Activated CD4-positive, CD25-positive, alpha-beta regulatory T cell treated with anti-CD3 and anti-CD28 coated beads, Interleukin-2, amount 50 U/mL, for 24 hours (primary cell): Measurements from ENCODE around the gene FLVCR2.
"Not testable (repeated sequence)": the region's sequence is repeated elsewhere in the genome, so short reads cannot be mapped to it uniquely, and the experiment has no call there.

Source experiments
- ATAC-seq, 2 donors: fragments of 150-1000 bp; cut with Tn5 transposase; one replicate each; pipeline ENCODE4 v1.10.0; 2021; ENCODE audit warnings: mild to moderate bottlenecking in 1 of 2, moderate library complexity in 1 of 2

FLVCR2 gene

DNA sequence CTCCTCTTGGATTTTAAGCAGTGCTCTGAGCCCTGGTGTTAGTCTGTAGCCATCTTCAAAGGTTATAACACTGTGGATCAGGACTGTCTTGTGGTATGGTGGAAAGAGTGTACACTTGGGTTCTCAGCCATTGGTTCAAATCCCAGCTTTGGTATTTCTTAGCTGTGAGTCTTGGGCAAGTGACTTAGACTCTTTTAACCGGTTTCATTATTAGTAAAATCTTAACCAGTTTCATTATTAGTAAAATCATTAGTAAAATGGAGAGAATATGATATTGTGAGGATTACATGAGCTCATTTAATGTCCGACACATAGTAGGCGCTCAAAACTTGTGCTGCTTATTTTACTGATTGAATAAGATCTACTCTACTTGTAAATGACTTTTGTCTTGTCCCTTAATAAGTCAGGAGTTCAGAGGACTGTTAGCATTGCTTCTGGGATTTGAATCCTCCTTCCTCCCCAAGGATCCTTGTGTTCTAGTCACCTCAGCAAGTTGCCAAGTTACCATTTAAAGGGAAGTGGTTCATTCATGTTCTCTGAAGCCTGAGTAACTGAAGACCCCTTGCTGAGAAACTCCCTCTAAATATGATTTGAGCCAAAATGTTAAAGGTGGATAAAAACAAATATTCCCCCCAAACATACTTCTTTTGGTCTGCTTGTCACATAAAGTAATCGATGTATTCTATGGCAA lies 95.1 kb downstream of the FLVCR2 start:
- ATAC-seq = peak; percentile 89 to 96

DNA sequence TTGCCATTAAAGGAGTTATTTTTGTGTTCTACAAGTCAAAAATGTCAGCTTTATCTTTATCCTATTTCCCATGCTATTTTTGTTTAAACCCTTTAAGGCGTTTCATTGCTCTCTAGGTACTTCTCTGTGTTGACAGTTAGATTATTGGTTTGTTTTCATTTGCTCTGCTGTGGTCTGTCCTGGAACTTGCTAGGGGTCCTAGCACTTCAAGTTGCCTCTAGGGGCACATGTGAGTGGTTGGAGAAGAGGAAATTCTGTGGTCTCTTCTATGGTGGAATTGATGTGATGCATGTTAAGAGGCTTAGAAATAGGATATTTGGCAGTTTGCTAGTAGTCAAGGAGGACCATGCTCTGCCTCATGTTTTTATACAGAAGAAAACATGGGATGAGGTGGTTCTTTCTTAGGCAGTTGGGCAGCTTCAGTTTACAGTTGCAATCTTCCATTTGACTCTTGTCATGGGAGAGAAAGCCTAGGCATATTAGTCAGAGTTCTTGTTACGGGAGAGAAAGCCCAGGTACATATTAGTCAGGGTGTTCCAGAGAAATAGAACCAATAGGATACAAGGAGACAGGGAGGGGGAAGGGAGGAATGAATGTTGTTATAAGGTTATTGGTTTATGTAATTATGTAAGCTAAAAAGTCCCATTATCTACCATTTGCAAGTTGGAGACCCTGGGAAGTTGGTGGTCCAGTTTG lies 97.0 kb downstream of the FLVCR2 start:
- no peak for ATAC-seq

DNA sequence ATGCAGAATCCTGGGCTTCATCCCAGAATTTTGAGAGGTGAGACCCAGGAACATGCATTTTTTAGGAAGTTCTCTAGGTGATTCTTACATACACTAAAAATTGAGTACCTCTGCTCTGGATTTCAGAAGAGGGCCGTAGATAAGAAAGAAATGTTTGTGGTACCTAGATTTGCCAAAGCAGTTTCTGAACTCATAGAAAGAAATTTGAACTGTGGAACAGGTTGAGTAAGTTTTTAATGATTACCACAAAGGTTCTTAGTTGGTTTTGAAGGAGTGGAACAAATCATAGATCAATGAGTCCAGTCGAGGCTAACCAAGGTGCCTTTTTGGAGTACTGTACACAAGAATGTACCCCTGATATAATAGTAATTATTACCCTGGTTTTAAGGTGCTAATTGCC lies 107.5 kb downstream of the FLVCR2 start:
- ATAC-seq = no peak

DNA sequence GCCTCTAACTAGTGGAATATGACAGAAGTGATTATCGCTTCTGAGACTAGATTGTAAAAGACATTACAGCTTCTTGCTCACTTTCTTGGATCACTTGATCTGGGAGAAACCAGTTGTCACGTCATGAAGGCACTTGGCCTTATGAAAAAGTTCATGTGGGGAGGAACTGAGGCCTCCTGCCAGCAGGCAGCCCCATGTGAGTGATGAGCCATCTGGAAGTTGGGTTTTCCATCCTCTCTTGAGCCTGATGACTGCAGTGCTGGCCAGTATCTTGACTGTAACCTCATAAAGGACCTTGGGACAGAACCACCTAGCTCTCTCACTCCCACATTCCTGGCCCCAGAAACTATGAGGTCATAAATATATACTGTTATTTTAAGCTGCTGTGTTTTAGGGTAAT lies 110.6 kb downstream of the FLVCR2 start:
- ATAC-seq = no peak

- ATAC-seq = no peak
These were observed 111.6 kb downstream of the FLVCR2 start for GRCh38 chr14:75690010-75690409.

DNA sequence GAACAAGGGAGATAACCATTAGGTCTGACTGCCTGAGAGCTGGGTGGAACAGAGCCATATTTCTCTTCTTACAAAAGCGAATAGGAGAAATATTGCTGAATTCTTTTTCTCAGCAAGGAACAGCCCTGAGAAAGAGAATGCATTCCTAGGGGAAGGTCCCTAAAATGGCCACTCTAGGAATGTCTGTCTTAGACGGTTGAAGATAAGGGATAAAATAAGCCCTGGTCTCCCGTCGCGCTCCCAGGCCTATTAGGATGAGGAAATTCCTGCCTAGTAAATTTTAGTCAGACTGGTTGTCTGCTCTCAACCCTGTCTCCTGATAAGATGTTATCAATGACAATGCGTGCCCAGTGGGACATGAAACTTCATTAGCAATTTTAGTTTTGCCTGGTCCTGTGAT lies 116.6 kb downstream of the FLVCR2 start:
- not testable (repeated sequence) for ATAC-seq

GRCh38 chr14:75697386-75697785 lies 119.0 kb downstream of the FLVCR2 start:
- no peak for ATAC-seq
